Adrenal gland (tissue), 5 donors: Measurements from ENCODE around the gene DLG2.

Source experiments
- POLR2A ChIP-seq, 2 donors: fragments of 450-650 bp; IDR thresholded peaks; one replicate each; pipeline ENCODE4 v1.6.1; 2017; ENCODE audit warnings: antibody characterized with exemption in 2 of 2, mild to moderate bottlenecking in 2 of 2, moderate library complexity in 1 of 2
- TF ChIP-seq, protein P1 (sequence below), 6 experiments: fragments of 450-650 bp in 4 of 6; fragments of 200-600 bp in 2 of 6; sonication (generic) in 1 of 6; IDR thresholded peaks; 1 replicate in 5 of 6; 2 replicates in 1 of 6; pipeline versions ENCODE4 v1.5.1 to v1.8.0; 2016 to 2021; ENCODE audit warnings: antibody characterized with exemption in 6 of 6, mild to moderate bottlenecking in 2 of 6, moderate library complexity in 1 of 6
- donor health status: DM: no; HTN: no; CAD: no.

DNA sequence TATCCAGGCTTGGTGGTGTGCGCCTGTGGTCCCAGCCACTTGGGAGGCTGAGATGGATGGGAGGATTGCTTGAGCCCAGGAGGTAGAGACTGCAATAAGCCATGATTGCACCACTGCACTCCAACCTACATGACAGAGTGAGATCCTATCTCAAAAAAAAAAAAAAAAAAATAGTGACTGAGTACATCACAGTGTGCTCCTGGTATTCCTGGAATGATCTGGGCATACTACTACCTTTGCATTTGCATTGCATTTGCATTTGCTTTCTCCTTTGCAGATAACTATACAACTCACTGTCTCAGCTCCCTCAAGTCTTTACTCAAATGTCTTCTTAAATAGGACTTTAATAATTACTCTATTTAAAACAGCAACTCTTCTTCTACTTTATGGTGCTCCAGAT is 51.8 kb downstream of the DLG2 start:
- TF ChIP-seq, protein P1, sequence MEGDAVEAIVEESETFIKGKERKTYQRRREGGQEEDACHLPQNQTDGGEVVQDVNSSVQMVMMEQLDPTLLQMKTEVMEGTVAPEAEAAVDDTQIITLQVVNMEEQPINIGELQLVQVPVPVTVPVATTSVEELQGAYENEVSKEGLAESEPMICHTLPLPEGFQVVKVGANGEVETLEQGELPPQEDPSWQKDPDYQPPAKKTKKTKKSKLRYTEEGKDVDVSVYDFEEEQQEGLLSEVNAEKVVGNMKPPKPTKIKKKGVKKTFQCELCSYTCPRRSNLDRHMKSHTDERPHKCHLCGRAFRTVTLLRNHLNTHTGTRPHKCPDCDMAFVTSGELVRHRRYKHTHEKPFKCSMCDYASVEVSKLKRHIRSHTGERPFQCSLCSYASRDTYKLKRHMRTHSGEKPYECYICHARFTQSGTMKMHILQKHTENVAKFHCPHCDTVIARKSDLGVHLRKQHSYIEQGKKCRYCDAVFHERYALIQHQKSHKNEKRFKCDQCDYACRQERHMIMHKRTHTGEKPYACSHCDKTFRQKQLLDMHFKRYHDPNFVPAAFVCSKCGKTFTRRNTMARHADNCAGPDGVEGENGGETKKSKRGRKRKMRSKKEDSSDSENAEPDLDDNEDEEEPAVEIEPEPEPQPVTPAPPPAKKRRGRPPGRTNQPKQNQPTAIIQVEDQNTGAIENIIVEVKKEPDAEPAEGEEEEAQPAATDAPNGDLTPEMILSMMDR (IDR thresholded peaks at IDR 0.05), result no peak
- TF ChIP-seq POLR2A (IDR thresholded peaks at IDR 0.05), result no peak
